CD14-positive monocyte (primary cell): ENCODE measurements around the gene LETMD1. TPM values are rescaled to one million over a fixed set of nuclear protein-coding genes. Genes with fewer than 3 reads are reported as not detected.

Experiments used
- DNase-seq, 3 donors: peaks; one replicate each; pipeline ENCODE4 v3.0.0-alpha.2; 2011 to 2022
- H2AFZ ChIP-seq: 2 replicates; pipeline ENCODE4 v1.6.0; 2012; ENCODE audit warnings: mild to moderate bottlenecking, low read depth, low read length, inconsistent platforms; ENCODE audit not compliant: insufficient read depth, poor library complexity, severe bottlenecking
- H3K27ac ChIP-seq, 2 donors: 1 replicate in 1 of 2; 2 replicates in 1 of 2; pipeline ENCODE4 v1.5.1; 2012 to 2013; ENCODE audit warnings: low read length in 2 of 2, control low read depth in 1 of 2, inconsistent platforms in 1 of 2, low read depth in 1 of 2, mild to moderate bottlenecking in 1 of 2
- H3K27me3 ChIP-seq, 2 donors: one replicate each; pipeline versions ENCODE4 v1.6.0 to v1.6.1; 2011 to 2013; ENCODE audit warnings: low read length in 2 of 2; ENCODE audit not compliant: control insufficient read depth in 2 of 2, insufficient read depth in 2 of 2
- H3K36me3 ChIP-seq, 2 donors: replicated peaks in 1 of 2; 1 replicate in 1 of 2; 2 replicates in 1 of 2; pipeline versions ENCODE4 v1.5.1 to v1.6.1; 2012 to 2013; ENCODE audit warnings: low read length in 2 of 2, control low read depth in 1 of 2, inconsistent platforms in 1 of 2, mild to moderate bottlenecking in 1 of 2; ENCODE audit not compliant: insufficient read depth in 2 of 2, control insufficient read depth in 1 of 2
- H3K4me1 ChIP-seq, 2 donors: 1 replicate in 1 of 2; 2 replicates in 1 of 2; pipeline versions ENCODE4 v1.5.1 to v1.6.1; 2012 to 2013; ENCODE audit warnings: low read length in 2 of 2, control low read depth in 1 of 2, inconsistent platforms in 1 of 2, mild to moderate bottlenecking in 1 of 2, moderate library complexity in 1 of 2; ENCODE audit not compliant: insufficient read depth in 2 of 2, control insufficient read depth in 1 of 2
- H3K4me2 ChIP-seq: replicated peaks from 2 replicates; pipeline ENCODE3; 2012; ENCODE audit warnings: low read length, moderate library complexity, mild to moderate bottlenecking; ENCODE audit not compliant: poor library complexity, severe bottlenecking; ENCODE audit errors: extremely low read depth
- H3K4me3 ChIP-seq, 3 experiments: fragments of 200-600 bp in 1 of 3; sonication (generic) in 1 of 3; replicated peaks in 1 of 3; 1 replicate in 2 of 3; 2 replicates in 1 of 3; pipeline ENCODE4 v1.5.1; 2011 to 2013; ENCODE audit warnings: low read length in 3 of 3, mild to moderate bottlenecking in 3 of 3, control low read depth in 2 of 3, low read depth in 2 of 3, inconsistent platforms in 1 of 3, moderate library complexity in 1 of 3
- H3K79me2 ChIP-seq: 2 replicates; pipeline ENCODE4 v1.6.0; 2012; ENCODE audit warnings: mild to moderate bottlenecking, control low read depth, inconsistent platforms, low read length, moderate library complexity; ENCODE audit not compliant: insufficient read depth
- H3K9ac ChIP-seq: 2 replicates; pipeline ENCODE4 v1.6.0; 2017; ENCODE audit warnings: low read length, mild to moderate bottlenecking; ENCODE audit not compliant: insufficient read depth, poor library complexity, severe bottlenecking
- H3K9me3 ChIP-seq, 2 donors: replicated peaks in 1 of 2; 1 replicate in 1 of 2; 2 replicates in 1 of 2; pipeline versions ENCODE4 v1.5.1 to v1.6.1; 2012 to 2013; ENCODE audit warnings: low read length in 2 of 2, control low read depth in 1 of 2; ENCODE audit not compliant: control insufficient read depth in 1 of 2, insufficient read depth in 1 of 2
- H4K20me1 ChIP-seq: 2 replicates; pipeline ENCODE4 v1.6.0; 2012; ENCODE audit warnings: mild to moderate bottlenecking, low read length, control low read depth, moderate library complexity; ENCODE audit not compliant: insufficient read depth
- H3K27ac Mint-ChIP-seq, 7 donors: one replicate each; pipeline ENCODE4 v1.8.0; 2020; ENCODE audit warnings: mild to moderate bottlenecking in 7 of 7, mixed read lengths in 7 of 7, moderate library complexity in 6 of 7, inconsistent platforms in 2 of 7
- H3K27me3 Mint-ChIP-seq, 3 donors: one replicate each; pipeline ENCODE4 v1.8.0; 2021 to 2022; ENCODE audit warnings: low read depth in 3 of 3, mild to moderate bottlenecking in 3 of 3, mixed read lengths in 3 of 3, moderate library complexity in 3 of 3, inconsistent platforms in 1 of 3
- H3K36me3 Mint-ChIP-seq, 2 donors: one replicate each; pipeline ENCODE4 v1.8.0; 2020; ENCODE audit warnings: mixed read lengths in 2 of 2, inconsistent platforms in 1 of 2, mild to moderate bottlenecking in 1 of 2
- H3K4me1 Mint-ChIP-seq: one replicate; pipeline ENCODE4 v1.8.0; 2020; ENCODE audit warnings: mild to moderate bottlenecking, mixed read lengths
- H3K4me3 Mint-ChIP-seq, 2 donors: one replicate each; pipeline ENCODE4 v1.8.0; 2020; ENCODE audit warnings: mild to moderate bottlenecking in 2 of 2, mixed read lengths in 2 of 2, moderate library complexity in 1 of 2
- H3K9me3 Mint-ChIP-seq, 7 donors: one replicate each; pipeline ENCODE4 v1.8.0; 2020 to 2022; ENCODE audit warnings: mixed read lengths in 7 of 7, mild to moderate bottlenecking in 6 of 7, moderate library complexity in 6 of 7, inconsistent platforms in 2 of 7
- CTCF ChIP-seq: fragments of 200-600 bp; IDR thresholded peaks from one replicate; pipeline ENCODE4 v1.8.0; 2022; ENCODE audit warnings: antibody characterized with exemption, mild to moderate bottlenecking
- WGBS: methylation state at CpG from one replicate; pipeline ENCODE4 v1.1.5; 2013; ENCODE audit warnings: missing lambda C conversion rate; ENCODE audit not compliant: insufficient coverage; 5-methylcytosine and 5-hydroxymethylcytosine counted together
- intact Hi-C, 2 donors: fragments of 100-400 bp; cut with micrococcal nuclease; formaldehyde crosslinking; loops; one replicate each; pipeline versions ENCODE4 v1.15.0 to v1.15.1; 2023
- polyA plus RNA-seq, 3 donors: library from polyadenylated mRNA; depleted of rRNA in 1 of 3; unstranded in 2 of 3; stranded (reverse) in 1 of 3; fragments of 300-500 nt in 2 of 3; fragments of >200 nt in 1 of 3; fragmentation: Illumina TruSeq in 2 of 3; gene quantifications; 1 replicate in 2 of 3; 2 replicates in 1 of 3; pipeline ENCODE4 v1.2.3, GENCODE V29; 2012 to 2021

Gene LETMD1
- polyA plus RNA-seq, 3 donors, result 13.2 to 95.6 (median 16.8) TPM

GRCh38 chr12:51056242-51056641 lies 8.1 kb downstream of the LETMD1 start:
- Histone ChIP-seq H3K36me3 (peaks cover 72 to 97% of the 10 kb centered on the region in 2 donors), H3K4me3 (no peak overlapping the region), H3K9ac (no peak overlapping the region), H3K4me2 (no peak overlapping the region), H3K27ac (peak overlapping the region in 1 of 2 donors; percentile 14), H3K79me2 (no peaks in the 10 kb centered on the region), H4K20me1 (no peaks in the 10 kb centered on the region), H2AFZ (no peak overlapping the region), H3K4me1 (peaks cover 0 to 6% of the 10 kb centered on the region in 2 donors), H3K27me3 (no peaks in the 10 kb centered on the region), H3K9me3 (no peaks in the 10 kb centered on the region)
- H3K27ac Mint-ChIP-seq, result peak overlapping the region in 3 of 7 donors; percentile 40 to 57 (median 56)
- H3K4me1 Mint-ChIP-seq, result peaks cover 13% of the 10 kb centered on the region
- peak; percentile 21 to 65 (median 44) for DNase-seq
- H3K36me3 Mint-ChIP-seq, result peaks cover 73 to 91% of the 10 kb centered on the region in 2 donors
- no peaks in the 10 kb centered on the region for H3K9me3 Mint-ChIP-seq
- no peaks in the 10 kb centered on the region for H3K27me3 Mint-ChIP-seq
- TF ChIP-seq CTCF, result no peak
- intact Hi-C loops, result loop anchor here in 1 of 2 donors (10.0 kb wide), 1 partner anchor 289 kb away; the partner anchor contains the start of gene CELA1
- no peak overlapping the region for H3K4me3 Mint-ChIP-seq
- WGBS, result 0% methylated on average over 2 of the region's 5 CpGs

DNA sequence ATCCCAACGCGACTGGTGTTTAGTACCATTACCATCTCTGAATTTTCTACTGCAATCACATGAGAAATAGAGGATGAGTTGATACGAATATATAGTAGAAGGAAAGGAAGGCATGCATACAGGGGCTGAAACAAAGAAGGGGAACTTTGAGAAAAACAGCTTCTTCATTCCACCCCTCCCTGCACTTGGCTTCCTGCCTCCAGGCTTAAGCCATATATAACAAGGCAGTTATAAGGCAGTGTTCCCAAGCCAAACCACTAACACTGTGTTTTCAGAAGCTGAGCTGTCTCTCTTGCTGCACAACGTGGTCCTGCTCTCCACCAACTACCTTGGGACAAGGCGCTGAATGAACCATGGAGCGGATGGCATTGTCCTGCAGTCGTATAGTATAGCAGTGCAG lies 11.0 kb downstream of the LETMD1 start:
- Histone ChIP-seq H3K79me2 (no peaks in the 10 kb centered on the region), H3K27ac (peak overlapping the region in 1 of 2 donors; percentile 35), H3K4me1 (peaks cover 0 to 6% of the 10 kb centered on the region in 2 donors), H3K27me3 (no peaks in the 10 kb centered on the region), H3K9me3 (no peaks in the 10 kb centered on the region), H2AFZ (no peak overlapping the region), H4K20me1 (no peaks in the 10 kb centered on the region), H3K36me3 (peaks cover 77 to 98% of the 10 kb centered on the region in 2 donors), H3K4me2 (no peak overlapping the region), H3K4me3 (no peak overlapping the region), H3K9ac (no peak overlapping the region)
- peak overlapping the region in 4 of 7 donors; percentile 7 to 66 (median 50) for H3K27ac Mint-ChIP-seq
- no peaks in the 10 kb centered on the region for H3K9me3 Mint-ChIP-seq
- TF ChIP-seq CTCF, result no peak
- no peak for DNase-seq
- H3K36me3 Mint-ChIP-seq, result peaks cover 76 to 93% of the 10 kb centered on the region in 2 donors
- 90% methylated on average over 2 of the region's 7 CpGs for WGBS
- intact Hi-C loops, result loop anchor here in 1 of 2 donors (10.0 kb wide), 1 partner anchor 286 kb away; the partner anchor contains the start of gene CELA1
- no peak overlapping the region for H3K4me3 Mint-ChIP-seq
- no peaks in the 10 kb centered on the region for H3K27me3 Mint-ChIP-seq
- H3K4me1 Mint-ChIP-seq, result peaks cover 13% of the 10 kb centered on the region
